ENCODE data around the gene TAOK2.

The TAOK2 gene

DNA sequence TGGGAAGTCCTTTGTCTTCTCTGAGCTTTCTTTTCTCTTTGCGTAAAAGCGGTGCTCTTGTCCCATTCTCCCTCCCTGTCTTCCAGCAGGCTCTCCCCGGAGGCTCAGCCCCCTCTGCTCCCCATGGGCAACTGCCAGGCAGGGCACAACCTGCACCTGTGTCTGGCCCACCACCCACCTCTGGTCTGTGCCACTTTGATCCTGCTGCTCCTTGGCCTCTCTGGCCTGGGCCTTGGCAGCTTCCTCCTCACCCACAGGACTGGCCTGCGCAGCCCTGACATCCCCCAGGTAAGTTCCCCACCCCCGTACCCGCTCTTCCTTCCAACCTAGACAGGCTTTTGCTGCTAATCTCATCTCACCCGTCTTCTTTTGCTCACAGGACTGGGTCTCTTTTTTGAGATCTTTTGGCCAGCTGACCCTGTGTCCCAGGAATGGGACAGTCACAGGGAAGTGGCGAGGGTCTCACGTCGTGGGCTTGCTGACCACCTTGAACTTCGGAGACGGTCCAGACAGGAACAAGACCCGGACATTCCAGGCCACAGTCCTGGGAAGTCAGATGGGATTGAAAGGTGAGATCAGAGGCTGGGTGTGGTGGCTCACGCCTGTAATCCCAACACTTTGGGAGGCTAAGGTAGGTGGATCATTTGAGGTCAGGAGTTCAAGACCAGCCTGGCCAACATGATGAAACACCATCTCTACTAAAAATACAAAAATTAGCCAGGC lies 10.5 kb upstream of the TAOK2 start:
- no peak for DNase-seq

DNA sequence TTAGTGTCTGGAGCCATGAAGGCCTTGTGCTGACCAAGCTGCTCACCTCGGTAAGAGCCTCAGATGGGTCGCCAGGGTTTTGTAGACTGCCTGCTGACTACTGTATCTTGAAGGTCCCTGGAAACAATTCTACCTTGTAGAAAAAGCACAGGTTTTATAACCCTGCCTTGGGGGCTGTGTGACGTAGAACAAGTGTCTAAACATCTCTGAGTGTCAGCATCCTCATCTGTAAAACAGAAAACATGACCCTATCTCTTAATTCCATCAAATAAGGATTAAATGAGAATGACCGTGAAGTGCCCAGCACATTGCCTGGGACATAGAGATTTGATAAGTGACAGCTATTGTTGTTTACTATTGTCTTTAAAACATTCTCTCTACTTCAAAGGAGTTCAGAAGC lies 5.5 kb upstream of the TAOK2 start:
- no peak for DNase-seq

DNA sequence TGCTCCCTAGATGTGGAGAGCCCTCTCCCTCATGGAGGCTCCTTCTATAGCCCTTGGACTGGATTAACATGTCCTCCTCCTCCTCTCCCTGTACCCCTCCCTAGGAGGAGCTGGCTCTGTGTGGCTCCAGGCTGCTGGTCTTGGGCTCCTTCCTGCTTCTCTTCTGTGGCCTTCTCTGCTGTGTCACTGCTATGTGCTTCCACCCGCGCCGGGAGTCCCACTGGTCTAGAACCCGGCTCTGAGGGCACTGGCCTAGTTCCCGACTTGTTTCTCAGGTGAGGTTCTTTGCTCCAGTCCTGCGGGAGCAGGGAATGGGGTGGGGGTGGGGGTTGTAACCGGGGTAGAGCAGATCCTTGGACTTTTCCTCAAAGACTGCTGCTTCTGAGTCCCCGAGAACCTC lies 2.4 kb upstream of the TAOK2 start:
- DNase-seq, result no peak

DNA sequence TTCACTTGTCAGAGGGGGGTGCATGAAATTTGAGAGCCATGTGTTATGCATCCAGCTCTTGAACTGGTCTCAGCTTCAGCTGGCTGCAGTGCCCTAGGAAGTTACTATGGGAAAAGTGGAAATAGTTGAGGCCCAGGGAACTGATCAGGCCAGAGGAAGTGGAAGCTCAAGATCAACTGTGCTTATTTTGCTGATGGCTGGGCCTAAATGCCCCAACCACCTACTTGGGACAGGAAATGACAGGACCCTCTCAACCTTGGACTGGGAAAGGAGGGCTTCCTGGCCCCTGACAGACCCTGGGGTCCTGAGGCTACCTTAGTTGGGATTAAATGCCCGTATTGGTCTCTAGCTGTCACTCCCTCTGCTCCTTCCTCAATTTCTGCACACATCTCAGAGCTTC lies 1.2 kb upstream of the TAOK2 start:
- no peak for DNase-seq

DNA sequence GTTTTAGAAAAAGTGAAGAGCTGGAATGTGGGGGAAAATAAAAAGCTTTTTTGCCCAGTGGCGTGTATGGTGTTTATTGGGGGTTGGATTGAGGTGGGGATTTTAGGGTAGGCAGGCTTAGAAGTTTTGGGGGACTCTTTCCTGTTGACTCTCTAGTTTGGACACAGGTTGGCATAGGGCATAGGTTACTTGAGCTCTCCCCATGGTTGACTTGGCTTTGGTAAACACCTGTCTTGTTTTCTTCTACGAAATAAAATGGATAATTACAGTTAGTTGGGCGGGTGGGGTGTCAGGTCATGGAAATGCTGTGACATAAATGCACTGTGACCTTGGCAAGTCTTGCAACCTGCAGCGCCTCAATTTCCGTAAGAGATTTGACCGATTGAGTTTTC lies 680 bp upstream of the TAOK2 start:
- no peak for DNase-seq

DNA sequence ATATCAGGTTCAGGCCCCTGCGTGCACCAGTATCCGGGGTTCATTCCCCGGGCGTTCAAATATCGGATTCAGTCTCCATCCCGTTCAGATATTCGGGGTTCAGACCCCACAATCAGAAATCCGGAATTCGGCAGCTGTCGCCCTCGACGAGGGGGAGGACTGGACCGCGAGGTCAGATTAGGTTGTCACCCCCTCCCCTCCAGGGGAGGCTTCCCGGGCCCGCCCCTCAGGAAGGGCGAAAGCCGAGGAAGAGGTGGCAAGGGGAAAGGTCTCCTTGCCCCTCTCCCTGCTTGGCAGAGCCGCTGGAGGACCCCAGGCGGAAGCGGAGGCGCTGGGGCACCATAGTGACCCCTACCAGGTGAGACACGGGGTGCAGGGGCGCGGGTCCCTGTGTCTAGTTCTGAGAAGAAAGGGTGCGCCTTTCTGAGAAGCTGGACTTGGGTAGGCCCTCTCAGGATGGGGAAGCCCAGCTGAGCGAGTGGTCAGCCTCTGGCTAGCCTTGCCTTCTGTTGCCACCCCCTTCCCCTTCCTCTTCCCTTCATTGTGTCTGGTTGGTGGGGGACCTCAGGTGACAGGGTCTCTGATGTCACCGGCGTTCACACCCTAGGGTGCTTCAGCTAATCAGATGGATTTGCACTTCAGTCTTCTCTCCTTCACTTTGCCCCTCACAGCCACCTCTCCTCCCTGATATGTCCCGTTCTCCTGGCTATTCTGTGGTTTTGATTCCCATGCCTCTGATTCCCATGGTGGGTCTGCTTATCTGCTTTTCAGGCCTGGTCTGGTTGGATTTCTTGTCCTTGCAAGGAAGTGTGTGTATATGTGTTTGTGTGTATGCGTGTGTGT lies 844 bp downstream of the TAOK2 start:
- peak; percentile 39 for DNase-seq

DNA sequence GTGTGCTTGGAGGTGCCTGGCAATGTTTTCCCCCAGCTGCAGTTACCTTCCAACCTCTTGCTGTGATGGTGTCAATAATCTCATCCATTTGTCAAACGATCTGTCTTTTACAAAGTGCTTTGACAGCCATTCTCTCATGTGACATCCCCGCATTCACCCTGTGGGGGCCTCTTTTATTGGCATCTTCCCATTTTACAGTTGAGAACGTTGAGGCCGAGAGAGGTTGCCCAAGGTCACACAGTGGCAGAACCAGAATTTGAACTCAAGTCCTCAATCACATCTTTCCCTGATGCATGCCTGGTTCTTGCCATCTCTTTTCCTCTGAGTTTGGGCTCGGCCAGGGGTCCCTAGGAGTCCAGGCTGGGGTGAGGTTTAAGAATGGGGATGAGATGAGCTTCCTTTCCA lies 1.5 kb downstream of the TAOK2 start:
- peak; percentile 40 for DNase-seq

DNA sequence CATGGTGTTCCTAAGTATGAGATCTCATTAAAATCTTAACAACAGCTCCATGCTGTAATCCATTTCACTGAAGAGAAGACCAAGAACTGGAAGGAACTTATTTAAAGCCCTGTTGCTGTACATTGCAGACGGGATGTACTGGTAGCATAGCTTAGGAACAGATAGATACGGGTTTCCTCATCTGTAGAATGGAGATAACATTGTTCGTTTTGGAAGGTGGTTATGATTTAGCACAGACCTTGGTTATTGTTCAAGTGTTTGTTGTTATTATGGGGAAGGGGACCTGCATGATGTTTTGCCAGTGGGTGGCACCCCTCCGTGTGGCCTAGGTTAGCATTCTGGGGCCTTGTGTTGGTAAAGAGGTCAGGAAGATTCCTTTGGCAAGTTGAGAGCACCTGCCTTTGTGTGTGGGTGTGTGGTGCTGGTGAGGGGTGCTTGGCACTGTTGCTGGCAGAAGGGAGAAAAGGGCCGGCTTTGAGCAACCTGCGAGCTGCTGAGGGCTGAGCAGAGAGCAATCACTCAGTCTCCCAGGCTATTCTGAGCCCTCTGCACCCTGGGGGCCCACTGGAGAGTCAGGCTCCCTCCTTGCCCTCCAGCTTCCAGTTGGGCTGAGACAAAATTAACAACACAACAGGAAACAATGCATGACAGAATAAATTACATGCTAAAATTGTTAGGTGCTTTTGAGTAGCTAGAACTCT lies 2.3 kb downstream of the TAOK2 start:
- no peak for DNase-seq

DNA sequence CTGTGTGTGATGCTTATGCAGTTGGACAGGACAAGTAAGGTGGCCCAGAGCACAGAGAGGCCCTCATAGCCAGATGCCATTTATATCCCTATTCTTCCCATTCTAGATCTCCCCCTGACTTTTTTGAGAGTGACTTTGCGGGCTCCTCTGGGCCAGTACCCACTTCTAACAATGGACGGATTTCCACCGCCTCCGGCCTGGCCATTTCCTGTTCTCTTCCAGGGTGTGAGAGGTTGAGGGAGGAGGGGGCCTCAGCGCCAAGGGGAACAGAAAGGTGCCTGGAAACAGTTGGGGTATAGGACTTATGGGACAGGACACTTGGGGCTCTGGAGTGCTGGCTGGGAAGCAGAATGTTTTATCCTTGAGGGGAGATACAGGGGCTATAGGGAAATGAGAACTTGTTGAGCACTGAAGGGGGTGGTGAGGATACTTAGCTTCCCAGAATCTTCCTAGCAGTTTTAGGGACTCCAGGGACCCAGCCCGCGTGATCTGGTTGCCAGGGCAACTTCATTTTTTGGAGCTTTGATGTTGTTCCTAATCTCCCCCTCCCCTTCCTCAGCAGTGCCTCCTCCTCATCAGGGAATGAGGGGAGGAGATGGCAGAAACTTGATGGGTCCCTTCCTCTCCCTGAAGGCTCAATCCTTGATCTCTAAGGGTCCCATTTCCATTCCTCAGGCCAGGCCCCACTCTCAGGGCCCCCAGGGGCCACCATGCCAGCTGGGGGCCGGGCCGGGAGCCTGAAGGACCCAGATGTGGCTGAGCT lies 3.6 kb downstream of the TAOK2 start:
- DNase-seq, result no peak

DNA sequence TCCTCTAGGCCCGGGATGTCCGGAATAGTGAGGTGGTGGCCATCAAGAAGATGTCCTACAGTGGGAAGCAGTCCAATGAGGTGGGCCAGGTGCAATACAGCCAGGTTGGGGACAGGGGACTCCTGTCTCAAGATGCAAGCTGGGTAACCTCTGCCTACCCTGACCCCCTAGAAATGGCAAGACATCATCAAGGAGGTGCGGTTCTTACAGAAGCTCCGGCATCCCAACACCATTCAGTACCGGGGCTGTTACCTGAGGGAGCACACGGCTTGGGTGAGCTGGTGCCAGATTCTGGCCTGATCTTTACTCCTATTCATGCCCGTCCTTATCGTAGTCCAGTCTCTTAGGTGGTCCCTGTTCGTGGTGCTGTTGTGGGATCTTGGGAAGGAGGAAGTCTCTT lies 4.4 kb downstream of the TAOK2 start:
- DNase-seq, result no peak

DNA sequence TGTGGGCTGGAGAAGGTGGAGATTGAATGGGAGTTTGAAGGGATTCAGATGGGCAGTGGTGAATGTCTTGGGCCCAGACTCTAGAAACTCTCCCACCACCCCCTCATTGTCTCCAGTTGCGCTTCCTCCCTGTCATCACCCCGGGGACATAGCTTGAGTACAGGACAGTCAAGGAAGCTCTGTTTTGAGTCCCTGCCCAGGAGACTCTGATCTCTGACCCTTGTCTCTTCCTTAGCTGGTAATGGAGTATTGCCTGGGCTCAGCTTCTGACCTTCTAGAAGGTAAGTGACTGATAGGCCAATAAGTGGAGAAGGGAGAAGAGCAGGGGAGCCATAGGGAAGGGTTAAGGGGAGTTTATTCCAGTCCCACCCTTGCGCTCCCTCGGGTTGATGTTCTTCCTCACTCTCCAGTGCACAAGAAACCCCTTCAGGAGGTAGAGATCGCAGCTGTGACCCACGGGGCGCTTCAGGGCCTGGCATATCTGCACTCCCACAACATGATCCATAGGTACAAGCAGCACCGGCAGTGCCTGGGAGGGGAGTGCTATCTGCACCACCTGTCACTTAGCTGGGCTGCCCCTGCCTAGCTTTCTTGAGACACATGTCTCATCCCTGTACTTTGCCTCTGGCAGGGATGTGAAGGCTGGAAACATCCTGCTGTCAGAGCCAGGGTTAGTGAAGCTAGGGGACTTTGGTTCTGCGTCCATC lies 5.0 kb downstream of the TAOK2 start:
- no peak for DNase-seq

DNA sequence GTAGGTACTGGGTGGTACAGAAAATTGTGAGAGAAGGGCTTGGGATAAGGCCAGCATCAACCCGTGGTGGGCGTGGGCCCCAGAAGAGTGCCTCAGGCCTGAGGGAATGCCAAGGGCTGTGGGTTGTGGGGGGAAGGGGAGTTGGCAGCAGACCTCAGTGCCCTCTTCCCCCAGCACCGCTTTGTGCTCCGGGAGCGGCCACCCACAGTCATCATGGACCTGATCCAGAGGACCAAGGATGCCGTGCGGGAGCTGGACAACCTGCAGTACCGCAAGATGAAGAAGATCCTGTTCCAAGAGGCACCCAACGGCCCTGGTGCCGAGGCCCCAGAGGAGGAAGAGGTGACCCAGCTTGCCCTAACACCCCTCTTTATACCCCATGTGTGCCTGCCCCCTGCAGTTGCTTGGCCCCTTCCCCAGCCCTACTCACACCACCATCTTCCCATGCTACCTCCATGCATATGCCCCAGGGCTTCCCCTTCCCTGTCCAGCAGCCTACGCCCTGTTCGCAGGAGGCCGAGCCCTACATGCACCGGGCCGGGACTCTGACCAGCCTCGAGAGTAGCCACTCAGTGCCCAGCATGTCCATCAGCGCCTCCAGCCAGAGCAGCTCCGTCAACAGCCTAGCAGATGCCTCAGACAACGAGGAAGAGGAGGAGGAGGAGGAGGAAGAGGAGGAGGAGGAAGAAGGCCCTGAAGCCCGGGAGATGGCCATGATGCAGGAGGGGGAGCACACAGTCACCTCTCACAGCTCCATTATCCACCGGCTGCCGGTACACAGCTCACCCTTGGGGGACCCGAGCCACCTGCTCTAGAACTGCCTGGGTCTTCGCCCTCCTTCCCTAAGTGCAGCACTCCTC lies 9.1 kb downstream of the TAOK2 start:
- DNase-seq, result no peak

DNA sequence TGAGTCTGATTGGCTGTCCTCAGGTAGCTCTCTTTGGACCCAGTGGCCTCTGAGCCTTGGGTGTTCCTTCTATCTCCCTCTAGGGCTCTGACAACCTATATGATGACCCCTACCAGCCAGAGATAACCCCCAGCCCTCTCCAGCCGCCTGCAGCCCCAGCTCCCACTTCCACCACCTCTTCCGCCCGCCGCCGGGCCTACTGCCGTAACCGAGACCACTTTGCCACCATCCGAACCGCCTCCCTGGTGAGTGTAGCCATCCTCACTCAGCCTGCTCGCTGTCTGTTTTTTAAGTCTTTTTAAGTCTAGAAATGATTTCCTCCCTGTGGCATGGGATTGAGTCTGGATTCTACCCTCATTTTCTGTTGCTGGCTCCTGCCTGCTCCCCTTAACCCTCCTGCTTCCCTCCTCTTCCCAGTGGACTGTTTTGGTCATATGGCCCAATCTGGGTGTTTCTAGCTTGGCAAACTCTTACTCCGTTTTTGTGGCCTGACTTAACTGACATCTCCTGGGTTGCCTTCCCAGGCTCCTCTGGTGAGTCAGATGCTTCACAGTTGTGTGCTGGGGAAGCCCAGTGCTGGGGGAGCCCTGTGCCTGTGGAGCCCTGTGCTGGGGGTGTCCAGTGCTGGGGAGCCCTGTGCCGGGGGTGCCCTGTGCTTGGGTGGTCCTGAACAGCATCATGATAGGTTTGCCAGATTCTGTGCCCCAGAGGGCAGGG lies 9.9 kb downstream of the TAOK2 start:
- no peak for DNase-seq

DNA sequence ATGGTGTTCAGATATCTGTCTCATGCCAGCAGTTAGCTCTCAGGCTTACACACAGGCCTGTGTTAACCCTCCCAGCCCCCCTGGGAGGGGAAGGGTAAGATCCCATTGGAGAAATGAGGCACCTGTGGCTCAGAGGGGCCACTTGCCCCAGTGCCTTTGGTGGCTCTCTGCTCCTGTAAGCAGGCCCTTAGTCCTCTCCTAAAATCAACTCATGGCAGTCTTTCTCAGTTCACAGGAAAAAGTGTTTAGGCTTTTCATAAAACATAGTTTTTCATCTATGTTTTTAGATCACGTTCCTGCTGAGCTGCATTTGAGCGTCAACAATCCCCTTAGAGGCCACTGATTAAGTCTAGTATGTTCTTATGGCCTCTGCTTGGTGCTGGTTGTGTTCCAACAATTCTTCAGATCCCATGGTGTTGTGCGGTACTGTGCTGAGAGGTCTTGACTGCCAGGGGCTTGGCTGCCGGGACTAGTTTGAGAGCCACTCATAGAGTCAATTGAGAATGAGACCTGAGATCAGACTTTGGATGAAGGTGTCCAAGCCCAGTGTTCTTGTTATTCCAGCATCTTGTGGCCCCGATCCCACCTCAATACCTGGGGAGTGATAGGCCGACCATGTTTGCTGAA lies 10.6 kb downstream of the TAOK2 start:
- DNase-seq, result no peak

DNA sequence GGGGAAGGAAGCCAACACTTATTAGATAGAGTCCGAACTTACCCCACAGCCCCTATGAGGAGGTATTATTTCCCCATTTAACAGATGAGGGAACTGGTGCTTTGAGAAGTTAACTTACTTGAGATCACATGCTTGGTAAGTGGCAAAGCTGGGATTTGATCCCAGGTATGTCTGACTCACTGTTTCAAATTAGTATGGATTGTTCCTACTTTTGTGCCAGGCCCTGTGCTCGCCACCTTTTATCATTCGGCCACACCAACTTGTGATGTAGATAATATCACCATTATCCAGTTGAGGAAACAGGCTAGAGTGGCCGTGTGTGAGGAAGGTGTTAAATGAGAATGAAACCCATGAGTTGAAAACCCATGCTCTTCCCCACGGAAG lies 11.1 kb downstream of the TAOK2 start:
- DNase-seq, result no peak

DNA sequence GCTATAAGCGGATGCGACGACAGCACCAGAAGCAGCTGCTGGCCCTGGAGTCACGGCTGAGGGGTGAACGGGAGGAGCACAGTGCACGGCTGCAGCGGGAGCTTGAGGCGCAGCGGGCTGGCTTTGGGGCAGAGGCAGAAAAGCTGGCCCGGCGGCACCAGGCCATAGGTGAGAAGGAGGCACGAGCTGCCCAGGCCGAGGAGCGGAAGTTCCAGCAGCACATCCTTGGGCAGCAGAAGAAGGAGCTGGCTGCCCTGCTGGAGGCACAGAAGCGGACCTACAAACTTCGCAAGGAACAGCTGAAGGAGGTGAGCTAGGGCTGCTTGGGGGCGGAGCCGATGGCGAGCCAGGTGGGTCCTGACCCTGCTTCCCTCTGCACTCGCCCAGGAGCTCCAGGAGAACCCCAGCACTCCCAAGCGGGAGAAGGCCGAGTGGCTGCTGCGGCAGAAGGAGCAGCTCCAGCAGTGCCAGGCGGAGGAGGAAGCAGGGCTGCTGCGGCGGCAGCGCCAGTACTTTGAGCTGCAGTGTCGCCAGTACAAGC lies 11.7 kb downstream of the TAOK2 start:
- no peak for DNase-seq

DNA sequence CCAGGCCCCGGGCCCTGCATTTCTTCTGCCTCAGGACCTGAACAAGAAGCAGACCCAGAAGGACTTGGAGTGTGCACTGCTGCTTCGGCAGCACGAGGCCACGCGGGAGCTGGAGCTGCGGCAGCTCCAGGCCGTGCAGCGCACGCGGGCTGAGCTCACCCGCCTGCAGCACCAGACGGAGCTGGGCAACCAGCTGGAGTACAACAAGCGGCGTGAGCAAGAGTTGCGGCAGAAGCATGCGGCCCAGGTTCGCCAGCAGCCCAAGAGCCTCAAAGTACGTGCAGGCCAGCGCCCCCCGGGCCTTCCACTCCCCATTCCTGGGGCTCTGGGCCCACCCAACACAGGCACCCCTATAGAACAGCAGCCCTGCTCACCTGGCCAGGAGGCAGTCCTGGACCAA lies 12.6 kb downstream of the TAOK2 start:
- no peak for DNase-seq

DNA sequence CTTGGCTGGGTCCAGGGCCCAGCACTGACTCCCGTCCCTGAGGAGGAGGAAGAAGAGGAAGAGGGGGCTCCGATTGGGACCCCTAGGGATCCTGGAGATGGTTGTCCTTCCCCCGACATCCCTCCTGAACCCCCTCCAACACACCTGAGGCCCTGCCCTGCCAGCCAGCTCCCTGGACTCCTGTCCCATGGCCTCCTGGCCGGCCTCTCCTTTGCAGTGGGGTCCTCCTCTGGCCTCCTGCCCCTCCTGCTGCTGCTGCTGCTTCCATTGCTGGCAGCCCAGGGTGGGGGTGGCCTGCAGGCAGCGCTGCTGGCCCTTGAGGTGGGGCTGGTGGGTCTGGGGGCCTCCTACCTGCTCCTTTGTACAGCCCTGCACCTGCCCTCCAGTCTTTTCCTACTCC lies 13.3 kb downstream of the TAOK2 start:
- no peak for DNase-seq

DNA sequence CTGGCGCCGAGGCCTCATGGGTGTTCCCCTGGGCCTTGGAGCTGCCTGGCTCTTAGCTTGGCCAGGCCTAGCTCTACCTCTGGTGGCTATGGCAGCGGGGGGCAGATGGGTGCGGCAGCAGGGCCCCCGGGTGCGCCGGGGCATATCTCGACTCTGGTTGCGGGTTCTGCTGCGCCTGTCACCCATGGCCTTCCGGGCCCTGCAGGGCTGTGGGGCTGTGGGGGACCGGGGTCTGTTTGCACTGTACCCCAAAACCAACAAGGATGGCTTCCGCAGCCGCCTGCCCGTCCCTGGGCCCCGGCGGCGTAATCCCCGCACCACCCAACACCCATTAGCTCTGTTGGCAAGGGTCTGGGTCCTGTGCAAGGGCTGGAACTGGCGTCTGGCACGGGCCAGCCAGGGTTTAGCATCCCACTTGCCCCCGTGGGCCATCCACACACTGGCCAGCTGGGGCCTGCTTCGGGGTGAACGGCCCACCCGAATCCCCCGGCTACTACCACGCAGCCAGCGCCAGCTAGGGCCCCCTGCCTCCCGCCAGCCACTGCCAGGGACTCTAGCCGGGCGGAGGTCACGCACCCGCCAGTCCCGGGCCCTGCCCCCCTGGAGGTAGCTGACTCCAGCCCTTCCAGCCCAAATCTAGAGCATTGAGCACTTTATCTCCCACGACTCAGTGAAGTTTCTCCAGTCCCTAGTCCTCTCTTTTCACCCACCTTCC lies 13.9 kb downstream of the TAOK2 start:
- no peak for DNase-seq
